Measurements from ENCODE around the gene TUBB. TPM values are rescaled to one million over a fixed set of nuclear protein-coding genes. Genes with fewer than 3 reads are reported as not detected.

TUBB gene
- total and polyA plus RNA-seq, 4 donors: 115 to 533 (median 210) TPM

DNA sequence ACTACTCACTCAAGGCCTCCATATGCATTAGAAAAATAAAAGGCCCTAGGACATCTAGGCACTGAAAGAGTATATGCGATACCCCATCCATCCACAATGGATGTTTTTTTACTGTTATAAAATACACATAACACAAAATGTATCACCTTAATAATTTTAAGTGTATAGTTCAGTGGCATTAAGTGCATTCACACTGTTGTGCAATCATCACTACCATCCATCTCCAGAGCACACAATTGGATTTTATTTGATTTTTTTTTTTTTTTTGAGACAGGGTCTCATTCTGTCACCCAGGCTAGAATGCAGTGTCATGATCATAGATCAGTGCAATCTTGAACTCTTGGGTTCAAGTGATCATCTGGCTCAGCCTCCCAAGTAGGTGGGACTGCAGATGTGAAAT, 5.9 kb upstream of the TUBB start (continued):
- TF ChIP-seq GABPA (IDR thresholded peaks at IDR 0.05 in 1 of 2, conservative IDR thresholded peaks at IDR 0.05 in 1 of 2): no peak

DNA sequence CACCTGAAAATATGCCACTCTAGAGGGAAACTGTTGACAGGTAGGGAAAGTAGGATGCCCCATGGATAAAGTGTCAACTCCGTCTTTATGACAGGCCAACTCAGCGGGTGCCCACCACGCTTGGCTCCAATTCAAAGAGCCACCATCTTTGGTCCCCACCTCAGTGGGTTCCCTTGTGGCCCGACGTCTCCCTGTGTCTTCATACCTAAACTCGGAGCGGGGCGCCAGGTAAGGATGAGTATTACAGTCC, 3.3 kb upstream of the TUBB start:
- H3K36me3 ChIP-seq (ENCODE audit: control insufficient read depth in 4 of 4, insufficient read depth in 3 of 4, low read depth in 1 of 4, low read length in 3 of 4): peaks cover 2 to 24% (median 20%) of the 10 kb centered on the region in 4 donors
- no peak for TF ChIP-seq RAD21 (IDR thresholded peaks at IDR 0.05)
- no peak for TF ChIP-seq EGR1 (IDR thresholded peaks at IDR 0.05; ENCODE audit: low read depth in 2 of 2)
- TF ChIP-seq, protein P1, sequence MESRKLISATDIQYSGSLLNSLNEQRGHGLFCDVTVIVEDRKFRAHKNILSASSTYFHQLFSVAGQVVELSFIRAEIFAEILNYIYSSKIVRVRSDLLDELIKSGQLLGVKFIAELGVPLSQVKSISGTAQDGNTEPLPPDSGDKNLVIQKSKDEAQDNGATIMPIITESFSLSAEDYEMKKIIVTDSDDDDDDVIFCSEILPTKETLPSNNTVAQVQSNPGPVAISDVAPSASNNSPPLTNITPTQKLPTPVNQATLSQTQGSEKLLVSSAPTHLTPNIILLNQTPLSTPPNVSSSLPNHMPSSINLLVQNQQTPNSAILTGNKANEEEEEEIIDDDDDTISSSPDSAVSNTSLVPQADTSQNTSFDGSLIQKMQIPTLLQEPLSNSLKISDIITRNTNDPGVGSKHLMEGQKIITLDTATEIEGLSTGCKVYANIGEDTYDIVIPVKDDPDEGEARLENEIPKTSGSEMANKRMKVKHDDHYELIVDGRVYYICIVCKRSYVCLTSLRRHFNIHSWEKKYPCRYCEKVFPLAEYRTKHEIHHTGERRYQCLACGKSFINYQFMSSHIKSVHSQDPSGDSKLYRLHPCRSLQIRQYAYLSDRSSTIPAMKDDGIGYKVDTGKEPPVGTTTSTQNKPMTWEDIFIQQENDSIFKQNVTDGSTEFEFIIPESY (IDR thresholded peaks at IDR 0.05): no peak
- TF ChIP-seq JUND (IDR thresholded peaks at IDR 0.05): no peak
- no peak for TF ChIP-seq NR2F2 (IDR thresholded peaks at IDR 0.05)
- TF ChIP-seq YY1 (IDR thresholded peaks at IDR 0.05): no peak
- TF ChIP-seq, protein P2, sequence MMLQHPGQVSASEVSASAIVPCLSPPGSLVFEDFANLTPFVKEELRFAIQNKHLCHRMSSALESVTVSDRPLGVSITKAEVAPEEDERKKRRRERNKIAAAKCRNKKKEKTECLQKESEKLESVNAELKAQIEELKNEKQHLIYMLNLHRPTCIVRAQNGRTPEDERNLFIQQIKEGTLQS (IDR thresholded peaks at IDR 0.05): no peak
- no peak for TF ChIP-seq TAF1 (conservative IDR thresholded peaks at IDR 0.05)
- TF ChIP-seq SP1 (IDR thresholded peaks at IDR 0.05): no peak
- TF ChIP-seq, protein P3, sequence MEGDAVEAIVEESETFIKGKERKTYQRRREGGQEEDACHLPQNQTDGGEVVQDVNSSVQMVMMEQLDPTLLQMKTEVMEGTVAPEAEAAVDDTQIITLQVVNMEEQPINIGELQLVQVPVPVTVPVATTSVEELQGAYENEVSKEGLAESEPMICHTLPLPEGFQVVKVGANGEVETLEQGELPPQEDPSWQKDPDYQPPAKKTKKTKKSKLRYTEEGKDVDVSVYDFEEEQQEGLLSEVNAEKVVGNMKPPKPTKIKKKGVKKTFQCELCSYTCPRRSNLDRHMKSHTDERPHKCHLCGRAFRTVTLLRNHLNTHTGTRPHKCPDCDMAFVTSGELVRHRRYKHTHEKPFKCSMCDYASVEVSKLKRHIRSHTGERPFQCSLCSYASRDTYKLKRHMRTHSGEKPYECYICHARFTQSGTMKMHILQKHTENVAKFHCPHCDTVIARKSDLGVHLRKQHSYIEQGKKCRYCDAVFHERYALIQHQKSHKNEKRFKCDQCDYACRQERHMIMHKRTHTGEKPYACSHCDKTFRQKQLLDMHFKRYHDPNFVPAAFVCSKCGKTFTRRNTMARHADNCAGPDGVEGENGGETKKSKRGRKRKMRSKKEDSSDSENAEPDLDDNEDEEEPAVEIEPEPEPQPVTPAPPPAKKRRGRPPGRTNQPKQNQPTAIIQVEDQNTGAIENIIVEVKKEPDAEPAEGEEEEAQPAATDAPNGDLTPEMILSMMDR (IDR thresholded peaks at IDR 0.05; ENCODE audit: low read depth, low read length, missing input control): no peak
- no peak for TF ChIP-seq GABPA (IDR thresholded peaks at IDR 0.05 in 1 of 2, conservative IDR thresholded peaks at IDR 0.05 in 1 of 2)
- TF ChIP-seq RXRA (IDR thresholded peaks at IDR 0.05): no peak
- TF ChIP-seq HNF4A (conservative IDR thresholded peaks at IDR 0.05): no peak
- TF ChIP-seq FOXA2 (IDR thresholded peaks at IDR 0.05): no peak
- TF ChIP-seq FOXA1 (IDR thresholded peaks at IDR 0.05): no peak
- TF ChIP-seq, protein P4, sequence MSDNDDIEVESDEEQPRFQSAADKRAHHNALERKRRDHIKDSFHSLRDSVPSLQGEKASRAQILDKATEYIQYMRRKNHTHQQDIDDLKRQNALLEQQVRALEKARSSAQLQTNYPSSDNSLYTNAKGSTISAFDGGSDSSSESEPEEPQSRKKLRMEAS (IDR thresholded peaks at IDR 0.05): no peak
- TF ChIP-seq, protein P5, sequence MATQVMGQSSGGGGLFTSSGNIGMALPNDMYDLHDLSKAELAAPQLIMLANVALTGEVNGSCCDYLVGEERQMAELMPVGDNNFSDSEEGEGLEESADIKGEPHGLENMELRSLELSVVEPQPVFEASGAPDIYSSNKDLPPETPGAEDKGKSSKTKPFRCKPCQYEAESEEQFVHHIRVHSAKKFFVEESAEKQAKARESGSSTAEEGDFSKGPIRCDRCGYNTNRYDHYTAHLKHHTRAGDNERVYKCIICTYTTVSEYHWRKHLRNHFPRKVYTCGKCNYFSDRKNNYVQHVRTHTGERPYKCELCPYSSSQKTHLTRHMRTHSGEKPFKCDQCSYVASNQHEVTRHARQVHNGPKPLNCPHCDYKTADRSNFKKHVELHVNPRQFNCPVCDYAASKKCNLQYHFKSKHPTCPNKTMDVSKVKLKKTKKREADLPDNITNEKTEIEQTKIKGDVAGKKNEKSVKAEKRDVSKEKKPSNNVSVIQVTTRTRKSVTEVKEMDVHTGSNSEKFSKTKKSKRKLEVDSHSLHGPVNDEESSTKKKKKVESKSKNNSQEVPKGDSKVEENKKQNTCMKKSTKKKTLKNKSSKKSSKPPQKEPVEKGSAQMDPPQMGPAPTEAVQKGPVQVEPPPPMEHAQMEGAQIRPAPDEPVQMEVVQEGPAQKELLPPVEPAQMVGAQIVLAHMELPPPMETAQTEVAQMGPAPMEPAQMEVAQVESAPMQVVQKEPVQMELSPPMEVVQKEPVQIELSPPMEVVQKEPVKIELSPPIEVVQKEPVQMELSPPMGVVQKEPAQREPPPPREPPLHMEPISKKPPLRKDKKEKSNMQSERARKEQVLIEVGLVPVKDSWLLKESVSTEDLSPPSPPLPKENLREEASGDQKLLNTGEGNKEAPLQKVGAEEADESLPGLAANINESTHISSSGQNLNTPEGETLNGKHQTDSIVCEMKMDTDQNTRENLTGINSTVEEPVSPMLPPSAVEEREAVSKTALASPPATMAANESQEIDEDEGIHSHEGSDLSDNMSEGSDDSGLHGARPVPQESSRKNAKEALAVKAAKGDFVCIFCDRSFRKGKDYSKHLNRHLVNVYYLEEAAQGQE (IDR thresholded peaks at IDR 0.05): no peak
- TF ChIP-seq HNF4G (IDR thresholded peaks at IDR 0.05): no peak
- DNase-seq (ENCODE audit: low spot score): no peak
- H3K4me1 ChIP-seq (ENCODE audit: control insufficient read depth in 4 of 4, insufficient read depth in 4 of 4, low read length in 3 of 4): peaks cover 4 to 17% (median 15%) of the 10 kb centered on the region in 4 donors
- H3K9me3 ChIP-seq (ENCODE audit: control insufficient read depth in 4 of 4, low read length in 3 of 4): no peaks in the 10 kb centered on the region
- H3K9ac ChIP-seq (ENCODE audit: low read depth in 1 of 2, low read length in 2 of 2): peak overlapping the region; percentile 61 to 68
- WGBS: 1% methylated on average over 8 of the region's 8 CpGs
- H3K27me3 ChIP-seq (ENCODE audit: control insufficient read depth in 4 of 4, insufficient read depth in 4 of 4, low read length in 3 of 4): no peaks in the 10 kb centered on the region
- peak overlapping the region; percentile 78 to 90 for H3K27ac ChIP-seq (ENCODE audit: low read depth in 1 of 2, low read length in 2 of 2)
- H3K4me3 ChIP-seq (ENCODE audit: low read depth in 1 of 3, low read length in 3 of 3): peak overlapping the region; percentile 65 to 75 (median 67)
